ENCODE measurements around the gene SIL1. TPM values are rescaled to one million over a fixed set of nuclear protein-coding genes. Genes with fewer than 3 reads are reported as not detected.

Gene SIL1
- polyA plus RNA-seq, 1 experiment = 90.5 TPM

DNA sequence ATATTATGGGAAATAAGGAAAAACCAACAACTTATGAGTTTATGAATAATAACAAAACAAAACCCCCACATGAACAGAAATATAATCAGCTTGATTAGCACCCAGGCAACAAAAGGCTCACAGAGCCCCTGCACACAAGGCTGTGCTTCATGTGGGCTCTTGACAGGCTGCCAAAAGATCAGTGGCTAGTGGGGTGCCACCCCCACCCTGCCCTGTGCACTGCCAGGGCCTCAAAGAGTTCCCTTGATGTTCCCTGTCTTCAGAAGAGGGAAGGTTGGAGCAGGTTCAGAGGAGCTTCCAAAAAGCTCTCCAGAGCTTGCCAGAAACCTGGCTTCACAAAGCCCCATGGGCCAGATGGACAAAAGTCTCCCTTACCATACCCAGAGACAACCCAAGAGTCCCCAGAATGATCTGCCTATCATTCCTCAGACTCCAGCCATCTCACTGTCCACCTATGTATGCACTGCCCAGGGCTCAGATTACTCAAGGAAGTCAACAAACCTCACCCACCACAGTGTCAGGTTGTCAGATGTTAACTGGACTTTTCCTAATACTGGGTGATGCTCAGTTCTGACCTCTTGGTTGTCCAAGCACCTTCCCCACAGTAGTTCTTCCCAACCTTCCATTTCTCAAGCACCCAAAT lies 87.5 kb downstream of the SIL1 start:
- H3K36me3 ChIP-seq (ENCODE audit: control insufficient read depth, insufficient read depth, low read length) = no peaks in the 10 kb centered on the region
- H3K4me3 ChIP-seq (ENCODE audit: low read depth, low read length) = no peak overlapping the region
- DNase-seq (ENCODE audit: low read depth) = no peak
- ChIA-PET POLR2A (no interaction called here), CTCF (no interaction called here)
- TF ChIP-seq, protein P1, sequence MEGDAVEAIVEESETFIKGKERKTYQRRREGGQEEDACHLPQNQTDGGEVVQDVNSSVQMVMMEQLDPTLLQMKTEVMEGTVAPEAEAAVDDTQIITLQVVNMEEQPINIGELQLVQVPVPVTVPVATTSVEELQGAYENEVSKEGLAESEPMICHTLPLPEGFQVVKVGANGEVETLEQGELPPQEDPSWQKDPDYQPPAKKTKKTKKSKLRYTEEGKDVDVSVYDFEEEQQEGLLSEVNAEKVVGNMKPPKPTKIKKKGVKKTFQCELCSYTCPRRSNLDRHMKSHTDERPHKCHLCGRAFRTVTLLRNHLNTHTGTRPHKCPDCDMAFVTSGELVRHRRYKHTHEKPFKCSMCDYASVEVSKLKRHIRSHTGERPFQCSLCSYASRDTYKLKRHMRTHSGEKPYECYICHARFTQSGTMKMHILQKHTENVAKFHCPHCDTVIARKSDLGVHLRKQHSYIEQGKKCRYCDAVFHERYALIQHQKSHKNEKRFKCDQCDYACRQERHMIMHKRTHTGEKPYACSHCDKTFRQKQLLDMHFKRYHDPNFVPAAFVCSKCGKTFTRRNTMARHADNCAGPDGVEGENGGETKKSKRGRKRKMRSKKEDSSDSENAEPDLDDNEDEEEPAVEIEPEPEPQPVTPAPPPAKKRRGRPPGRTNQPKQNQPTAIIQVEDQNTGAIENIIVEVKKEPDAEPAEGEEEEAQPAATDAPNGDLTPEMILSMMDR (IDR thresholded peaks at IDR 0.05; ENCODE audit: insufficient read depth, low read depth, low read length) = no peak
- no peaks in the 10 kb centered on the region for H3K27me3 ChIP-seq (ENCODE audit: control insufficient read depth, insufficient read depth, low read length)

DNA sequence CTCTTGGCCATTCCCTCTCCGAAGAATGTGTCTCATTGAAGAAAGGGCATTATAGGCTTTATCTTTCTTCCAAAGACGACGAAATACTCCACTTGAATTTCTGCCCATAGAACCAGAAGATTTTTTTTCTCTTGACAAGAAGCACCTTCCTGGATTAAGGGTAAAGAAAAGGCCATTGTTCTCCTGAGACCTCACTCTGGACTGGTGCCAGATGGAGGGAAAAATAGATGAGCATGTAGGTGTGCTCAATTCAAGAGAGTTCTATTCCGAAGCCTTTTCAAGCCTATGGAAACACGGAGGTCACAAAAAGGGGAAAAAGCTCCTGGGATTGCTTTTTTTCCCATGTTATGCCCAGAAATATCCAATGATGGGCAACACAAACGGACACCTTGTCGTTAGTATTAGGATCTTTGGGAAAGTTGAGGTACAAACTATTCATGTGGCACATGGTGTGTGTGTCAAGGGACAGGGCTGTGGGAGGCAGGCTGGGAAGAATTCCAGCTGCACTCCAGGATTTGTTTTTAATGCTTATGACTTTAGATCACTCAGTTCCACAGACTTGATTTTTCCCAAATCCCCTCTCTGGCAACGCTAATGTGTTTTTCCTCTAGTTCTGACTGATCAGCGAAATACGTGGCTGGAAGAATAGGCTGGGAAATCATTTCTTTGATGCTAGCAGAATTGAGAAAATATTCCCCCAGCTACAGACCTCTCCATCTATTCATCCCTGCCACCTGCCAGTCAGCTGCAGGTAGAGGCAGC lies 89.9 kb downstream of the SIL1 start:
- H3K27me3 ChIP-seq (ENCODE audit: control insufficient read depth, insufficient read depth, low read length) = no peaks in the 10 kb centered on the region
- DNase-seq (ENCODE audit: low read depth) = no peak
- POLR2A ChIA-PET = interaction anchor here (0.6 to 0.9 kb wide), 2 partner anchors 14 to 465 kb away, joined by 3 to 4 read pairs; no protein-coding TSS in a partner anchor
- TF ChIP-seq, protein P1 (IDR thresholded peaks at IDR 0.05; ENCODE audit: insufficient read depth, low read depth, low read length) = no peak
- no peak overlapping the region for H3K4me3 ChIP-seq (ENCODE audit: low read depth, low read length)
- H3K36me3 ChIP-seq (ENCODE audit: control insufficient read depth, insufficient read depth, low read length) = no peaks in the 10 kb centered on the region
- CTCF ChIA-PET = no interaction called here

DNA sequence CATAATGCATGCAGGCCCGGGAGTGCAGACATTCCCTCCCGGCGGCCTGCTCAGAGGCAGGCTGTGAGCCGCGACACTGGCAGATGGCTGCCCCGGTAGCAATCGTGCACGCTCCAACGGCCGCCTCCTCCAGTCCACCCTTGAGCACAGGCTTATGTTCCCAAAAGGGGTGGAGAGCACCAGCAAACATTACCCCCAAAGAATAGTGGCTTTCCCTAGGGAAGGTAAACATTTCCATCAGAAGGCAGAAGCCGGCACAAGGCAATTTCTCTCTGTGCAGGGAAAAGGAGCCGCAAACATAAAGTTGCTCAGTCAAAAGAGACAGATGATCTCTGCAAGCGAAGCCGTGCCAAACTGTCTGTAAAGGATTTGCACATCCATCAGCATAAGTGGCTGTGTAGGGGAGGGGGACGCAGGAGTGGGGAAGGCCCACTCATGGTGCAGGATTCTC lies 92.5 kb downstream of the SIL1 start:
- POLR2A ChIA-PET = no interaction called here
- no peaks in the 10 kb centered on the region for H3K27me3 ChIP-seq (ENCODE audit: control insufficient read depth, insufficient read depth, low read length)
- H3K4me3 ChIP-seq (ENCODE audit: low read depth, low read length) = no peak overlapping the region
- TF ChIP-seq, protein P1 (IDR thresholded peaks at IDR 0.05; ENCODE audit: insufficient read depth, low read depth, low read length) = no peak
- no peaks in the 10 kb centered on the region for H3K36me3 ChIP-seq (ENCODE audit: control insufficient read depth, insufficient read depth, low read length)
- CTCF ChIA-PET = interaction anchor here (0.6 kb wide), 1 partner anchor 188 kb away, joined by 3 read pairs; no protein-coding TSS in a partner anchor
- no peak for DNase-seq (ENCODE audit: low read depth)

DNA sequence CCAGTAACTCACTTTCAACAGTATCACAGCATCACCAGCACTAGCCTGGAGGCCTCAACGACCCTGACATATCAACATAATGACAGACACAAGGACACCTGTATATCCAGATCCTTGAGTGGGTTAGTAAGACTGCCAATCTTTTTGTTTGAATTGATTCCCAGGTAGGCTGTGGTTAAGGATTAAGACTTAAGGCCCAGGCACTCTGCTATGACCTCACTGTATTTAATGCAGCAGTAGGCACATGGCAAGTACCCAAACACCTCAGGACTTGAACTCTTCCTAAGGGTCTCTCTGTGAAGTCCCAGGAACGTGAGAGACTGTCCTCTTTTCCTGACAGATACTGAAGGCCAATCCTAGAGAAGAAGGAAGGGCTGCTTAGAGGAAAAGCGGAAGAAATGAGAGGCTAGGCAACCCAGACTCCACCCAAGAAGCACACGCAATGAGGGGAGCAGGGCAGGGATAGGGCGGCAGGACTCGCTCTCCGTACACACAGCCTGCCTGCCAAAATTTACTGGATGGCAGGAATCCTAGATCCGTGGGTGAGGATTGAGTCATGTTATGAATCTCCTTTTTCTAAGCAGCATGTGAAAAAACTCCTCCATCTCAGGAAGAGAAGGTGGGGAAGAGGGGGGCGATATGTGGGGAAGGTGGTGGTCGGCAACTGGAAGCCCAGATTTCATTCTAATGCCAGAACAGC lies 93.4 kb downstream of the SIL1 start:
- CTCF ChIA-PET = no interaction called here
- POLR2A ChIA-PET = no interaction called here
- H3K27me3 ChIP-seq (ENCODE audit: control insufficient read depth, insufficient read depth, low read length) = no peaks in the 10 kb centered on the region
- TF ChIP-seq, protein P1 (IDR thresholded peaks at IDR 0.05; ENCODE audit: insufficient read depth, low read depth, low read length) = no peak
- peak; percentile 41 for DNase-seq (ENCODE audit: low read depth)
- H3K4me3 ChIP-seq (ENCODE audit: low read depth, low read length) = no peak overlapping the region
- no peaks in the 10 kb centered on the region for H3K36me3 ChIP-seq (ENCODE audit: control insufficient read depth, insufficient read depth, low read length)

DNA sequence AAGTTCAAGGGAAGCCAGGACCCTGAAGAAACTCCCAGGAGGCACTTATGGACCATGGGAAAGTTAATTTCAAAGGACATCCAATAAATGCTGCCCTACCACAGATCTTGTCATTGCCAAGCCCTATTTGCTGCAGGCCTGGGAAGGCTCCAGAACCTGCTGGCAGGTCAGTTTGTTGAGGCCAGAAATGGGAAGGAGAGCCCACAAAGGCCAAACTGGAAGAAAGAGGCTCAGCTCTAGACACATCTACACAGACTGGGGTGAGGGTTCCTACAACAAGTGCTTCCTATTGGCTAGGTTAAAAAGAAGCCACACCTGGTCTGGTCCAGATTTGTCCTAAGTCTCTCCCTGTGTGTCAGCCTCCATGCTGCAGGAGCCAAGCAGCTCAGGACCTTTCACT lies 94.4 kb downstream of the SIL1 start:
- Histone ChIP-seq H3K36me3 (ENCODE audit: control insufficient read depth, insufficient read depth, low read length) (no peaks in the 10 kb centered on the region), H3K4me3 (ENCODE audit: low read depth, low read length) (no peak overlapping the region), H3K27me3 (ENCODE audit: control insufficient read depth, insufficient read depth, low read length) (no peaks in the 10 kb centered on the region)
- ChIA-PET CTCF (no interaction called here), POLR2A (no interaction called here)
- TF ChIP-seq, protein P1 (IDR thresholded peaks at IDR 0.05; ENCODE audit: insufficient read depth, low read depth, low read length) = no peak
- DNase-seq (ENCODE audit: low read depth) = no peak

All from BJ (cell line).